Natural killer cell (primary cell): ENCODE data around the gene MLST8. TPM values are rescaled to one million over a fixed set of nuclear protein-coding genes. Genes with fewer than 3 reads are reported as not detected.
A peak's percentile ranks its signal among the peaks of the same experiment; 100 is the strongest.

Experiments used
- ATAC-seq, 3 donors: fragments of 150-1000 bp in 2 of 3; fragments of 200-7000 bp in 1 of 3; cut with Tn5 transposase; 1 replicate in 1 of 3; 2 replicates in 2 of 3; pipeline ENCODE4 v1.10.0; 2021; ENCODE audit warnings: mild to moderate bottlenecking in 2 of 3, moderate library complexity in 2 of 3
- DNase-seq, 2 donors: peaks; one replicate each; pipeline versions ENCODE4 v3.0.0 to v3.0.0-alpha.2; 2013 to 2021; ENCODE audit warnings: mixed read lengths in 1 of 2
- H3K27ac ChIP-seq: one replicate; pipeline ENCODE4 v1.5.1; 2013; ENCODE audit warnings: mild to moderate bottlenecking, low read length
- H3K27me3 ChIP-seq: one replicate; pipeline ENCODE4 v1.6.1; 2013; ENCODE audit warnings: low read length; ENCODE audit not compliant: control insufficient read depth, insufficient read depth
- H3K36me3 ChIP-seq: one replicate; pipeline ENCODE4 v1.6.1; 2013; ENCODE audit warnings: low read length; ENCODE audit not compliant: control insufficient read depth, insufficient read depth
- H3K4me1 ChIP-seq: one replicate; pipeline ENCODE4 v1.6.1; 2013; ENCODE audit warnings: low read length; ENCODE audit not compliant: control insufficient read depth, insufficient read depth
- H3K4me3 ChIP-seq: one replicate; pipeline ENCODE4 v1.5.1; 2013; ENCODE audit warnings: low read length
- H3K9me3 ChIP-seq: one replicate; pipeline ENCODE4 v1.6.1; 2013; ENCODE audit warnings: low read length; ENCODE audit not compliant: control insufficient read depth, insufficient read depth
- H3K27ac Mint-ChIP-seq, 2 donors: one replicate each; pipeline ENCODE4 v1.8.0; 2022; ENCODE audit warnings: mild to moderate bottlenecking in 2 of 2, mixed read lengths in 2 of 2, moderate library complexity in 1 of 2
- H3K27me3 Mint-ChIP-seq, 2 donors: one replicate each; pipeline ENCODE4 v1.8.0; 2022; ENCODE audit warnings: low read depth in 2 of 2, mixed read lengths in 2 of 2
- H3K36me3 Mint-ChIP-seq: one replicate; pipeline ENCODE4 v1.8.0; 2022; ENCODE audit warnings: mixed read lengths
- H3K4me1 Mint-ChIP-seq, 2 donors: one replicate each; pipeline ENCODE4 v1.8.0; 2022; ENCODE audit warnings: mixed read lengths in 2 of 2
- H3K4me3 Mint-ChIP-seq: one replicate; pipeline ENCODE4 v1.8.0; 2022; ENCODE audit warnings: mild to moderate bottlenecking, moderate library complexity, mixed read lengths
- H3K9me3 Mint-ChIP-seq, 2 donors: one replicate each; pipeline ENCODE4 v1.8.0; 2022; ENCODE audit warnings: mixed read lengths in 2 of 2
- CTCF ChIP-seq: fragments of 200-600 bp; IDR thresholded peaks from one replicate; pipeline ENCODE4 v1.8.0; 2022; ENCODE audit warnings: antibody characterized with exemption
- WGBS: methylation state at CpG from one replicate; pipeline ENCODE4 v1.1.7; 2013; ENCODE audit warnings: missing lambda C conversion rate; ENCODE audit not compliant: insufficient coverage; 5-methylcytosine and 5-hydroxymethylcytosine counted together
- intact Hi-C: fragments of 100-400 bp; cut with micrococcal nuclease; formaldehyde crosslinking; loops from one replicate; pipeline ENCODE4 v1.14.2; 2022
- total RNA-seq, 4 donors: library from RNA; stranded (reverse); fragments of 120-200 nt in 1 of 4; gene quantifications; one replicate each; pipeline versions ENCODE4 v1.2.3 to v1.2.4, GENCODE V29; 2013 to 2022

The MLST8 gene
- total RNA-seq = 10 to 100 TPM; 19.7 to 30.2 (median 27.8) TPM
- total RNA-seq (2013) = 10.3 TPM

- WGBS = under 1% methylated on average over 93 of the region's 93 CpGs
- intact Hi-C loops = no loop called here
These were observed at the start of gene MLST8 for GRCh38 chr16:2205104-2205966. Gene MLST8, plus strand, starts transcription at chr16:2205454. Its CDS starts 632 bp downstream, at chr16:2206086.

GRCh38 chr16:2155977-2156848 lies 49.0 kb upstream of the MLST8 start:
- WGBS = 10% methylated on average over 46 of the region's 47 CpGs
- DNase-seq = peak in 1 of 2 donors; percentile 42
- Histone ChIP-seq H3K4me3 (peak overlapping the region; percentile 61), H3K27me3 (no peaks in the 10 kb centered on the region), H3K4me1 (peaks cover 68% of the 10 kb centered on the region), H3K36me3 (peaks cover 4% of the 10 kb centered on the region), H3K9me3 (no peaks in the 10 kb centered on the region), H3K27ac (peak overlapping the region; percentile 41)
- no peak for TF ChIP-seq CTCF
- no peaks in the 10 kb centered on the region for H3K9me3 Mint-ChIP-seq
- H3K4me1 Mint-ChIP-seq = peaks cover 30 to 60% of the 10 kb centered on the region in 2 donors
- H3K36me3 Mint-ChIP-seq = no peaks in the 10 kb centered on the region
- ATAC-seq = no peak
- H3K27ac Mint-ChIP-seq = peak overlapping the region; percentile 87
- H3K27me3 Mint-ChIP-seq = no peaks in the 10 kb centered on the region
- intact Hi-C loops = loop anchor here (1.0 to 10.0 kb wide), 3 partner anchors 59 to 133 kb away; partner anchors contain the start of genes BRICD5, NTHL1, PGP and TSC2
- H3K4me3 Mint-ChIP-seq = peak overlapping the region; percentile 97

More at GRCh38 chr16:2205104-2205966, at the start of gene MLST8:
- Mint-ChIP-seq H3K27me3 (peaks cover 0 to 4% of the 10 kb centered on the region in 2 donors), H3K9me3 (no peaks in the 10 kb centered on the region), H3K36me3 (no peaks in the 10 kb centered on the region), H3K4me3 (peak within 1 kb of the TSS; percentile 91), H3K27ac (peak within 1 kb of the TSS; percentile 80 to 88), H3K4me1 (peaks cover 19 to 28% of the 10 kb centered on the region in 2 donors)
- peak; percentile 16 for TF ChIP-seq CTCF
- H3K27ac ChIP-seq = peak within 1 kb of the TSS; percentile 95
- H3K4me3 ChIP-seq = peak within 1 kb of the TSS; percentile 88
- H3K4me1 ChIP-seq = peaks cover 19% of the 10 kb centered on the region
- peaks cover 26% of the 10 kb centered on the region for H3K36me3 ChIP-seq
- ATAC-seq (peak; percentile 88 to 97 (median 93)), DNase-seq (peak; percentile 94 to 98)
- no peaks in the 10 kb centered on the region for H3K9me3 ChIP-seq
- no peaks in the 10 kb centered on the region for H3K27me3 ChIP-seq

- peaks cover 30 to 58% of the 10 kb centered on the region in 2 donors for H3K4me1 Mint-ChIP-seq
- H3K9me3 Mint-ChIP-seq = no peaks in the 10 kb centered on the region
- Histone ChIP-seq H3K27me3 (no peaks in the 10 kb centered on the region), H3K9me3 (no peaks in the 10 kb centered on the region), H3K27ac (no peak overlapping the region), H3K4me1 (peaks cover 68% of the 10 kb centered on the region), H3K36me3 (no peaks in the 10 kb centered on the region), H3K4me3 (no peak overlapping the region)
- peak overlapping the region; percentile 87 for H3K27ac Mint-ChIP-seq
- WGBS = 77% methylated on average over 5 of the region's 5 CpGs
- DNase-seq (no peak), ATAC-seq (no peak)
- intact Hi-C loops = loop anchor here (10.0 kb wide), 1 partner anchor 58 kb away; the partner anchor contains the start of genes BRICD5 and PGP
- H3K4me3 Mint-ChIP-seq = peak overlapping the region; percentile 97
- no peak for TF ChIP-seq CTCF
- H3K27me3 Mint-ChIP-seq = no peaks in the 10 kb centered on the region
- H3K36me3 Mint-ChIP-seq = no peaks in the 10 kb centered on the region
These were observed 48.4 kb upstream of the MLST8 start for GRCh38 chr16:2156849-2157224.
